ENCODE data around the gene ARSA. TPM values are rescaled to one million over a fixed set of nuclear protein-coding genes. Genes with fewer than 3 reads are reported as not detected.
"Not testable (repeated sequence)": the region's sequence is repeated elsewhere in the genome, so short reads cannot be mapped to it uniquely, and the experiment has no call there.

The ARSA gene
- total and polyA plus RNA-seq, 11 donors, result 16.7 to 40.5 (median 26.1) TPM

- Histone ChIP-seq H3K36me3 (no peaks in the 10 kb centered on the region), H3K27ac (peak overlapping the region; percentile 50 to 92 (median 76)), H3K4me1 (peaks cover 0 to 40% (median 11%) of the 10 kb centered on the region in 12 donors), H3K9me3 (no peaks in the 10 kb centered on the region), H3K27me3 (peaks cover 0 to 13% (median 0%) of the 10 kb centered on the region in 9 donors), H3K4me3 (peak overlapping the region in 1 of 12 donors; percentile 32)
- intact Hi-C loops (cut with DNase I), result loop anchor here in 1 of 10 donors (1.0 kb wide), 1 partner anchor 16 kb away; the partner anchor contains the start of gene SHANK3
- 48 to 62% (median 54%) methylated on average over 18 to 23 of the region's 23 CpGs for WGBS, 4 donors
- ATAC-seq, result peak; percentile 71 to 93 (median 85)
- TF ChIP-seq CTCF (IDR thresholded peaks at IDR 0.05) (no peak), POLR2A (IDR thresholded peaks at IDR 0.05) (no peak)
- DNase-seq, result peak in 4 of 5 donors; percentile 38 to 80 (median 74)
Measured at GRCh38 chr22:50656122-50657070, 28.4 kb upstream of the ARSA start.

DNA sequence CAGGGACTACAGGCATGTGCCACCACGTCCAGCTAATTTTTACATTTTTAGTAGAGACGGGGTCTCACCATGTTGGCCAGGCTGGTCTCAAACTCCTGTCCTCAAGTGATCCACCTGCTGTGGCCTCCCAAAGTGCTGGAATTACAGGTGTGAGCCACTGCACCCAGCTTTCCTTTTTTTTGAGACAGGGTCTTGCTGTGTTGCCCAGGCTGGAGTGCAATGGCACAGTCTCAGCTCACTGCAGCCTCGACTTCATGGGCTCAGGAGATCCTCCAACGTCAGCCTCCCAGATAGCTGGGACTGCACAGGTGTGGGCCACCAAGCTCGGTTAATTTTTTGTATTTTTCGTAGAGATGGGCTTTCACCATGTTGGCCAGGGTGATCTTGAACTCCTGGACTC lies 26.7 kb upstream of the ARSA start:
- H3K9me3 ChIP-seq; H3K4me3 ChIP-seq; H3K36me3 ChIP-seq; intact Hi-C loops (cut with DNase I); DNase-seq; ATAC-seq: not testable (repeated sequence)
- 87 to 92% (median 88%) methylated on average over 6 of the region's 6 CpGs for WGBS, 4 donors
- H3K27ac ChIP-seq, result peak overlapping the region in 5 of 12 donors; percentile 53 to 92 (median 81)
- H3K27me3 ChIP-seq, result peaks cover 0 to 13% (median 0%) of the 10 kb centered on the region in 9 donors
- peaks cover 0 to 40% (median 11%) of the 10 kb centered on the region in 12 donors for H3K4me1 ChIP-seq

DNA sequence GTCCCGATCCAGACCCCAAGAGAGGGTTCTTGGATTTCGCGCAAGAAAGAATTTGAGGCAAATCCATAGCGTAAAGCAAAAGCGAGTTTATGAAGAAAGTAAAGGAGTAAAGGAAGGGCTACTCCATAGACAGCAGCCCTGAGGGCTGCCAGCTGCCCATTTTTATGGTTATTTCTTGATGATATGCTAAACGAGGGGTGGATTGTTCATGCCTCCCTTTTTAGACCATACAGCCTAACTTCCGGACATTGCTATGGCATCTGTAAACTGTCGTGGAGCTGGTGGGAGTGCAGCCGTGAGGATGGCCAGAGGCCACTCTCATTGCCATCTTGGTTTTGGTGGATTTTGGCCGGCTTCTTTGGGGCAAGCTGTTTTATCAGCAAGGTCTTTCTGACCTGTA lies 25.3 kb upstream of the ARSA start:
- peaks cover 0 to 12% (median 4%) of the 10 kb centered on the region in 12 donors for H3K9me3 ChIP-seq
- H3K4me3 ChIP-seq, result no peak overlapping the region
- H3K36me3 ChIP-seq, result no peaks in the 10 kb centered on the region
- TF ChIP-seq POLR2A (IDR thresholded peaks at IDR 0.05) (no peak), CTCF (IDR thresholded peaks at IDR 0.05) (no peak)
- no peak for DNase-seq
- peaks cover 0 to 33% (median 11%) of the 10 kb centered on the region in 12 donors for H3K4me1 ChIP-seq
- peaks cover 0 to 13% (median 0%) of the 10 kb centered on the region in 9 donors for H3K27me3 ChIP-seq
- WGBS, 4 donors, result 90 to 93% (median 91%) methylated on average over 10 of the region's 10 CpGs
- ATAC-seq, result no peak
- no peak overlapping the region for H3K27ac ChIP-seq
- intact Hi-C loops (cut with DNase I), result no loop called here

GRCh38 chr22:50643821-50644101 lies 15.8 kb upstream of the ARSA start:
- H3K36me3 ChIP-seq; H3K4me3 ChIP-seq; H3K27ac ChIP-seq; intact Hi-C loops (cut with DNase I); DNase-seq; ATAC-seq: not testable (repeated sequence)
- H3K9me3 ChIP-seq, result peaks cover 0 to 11% (median under 1%) of the 10 kb centered on the region in 12 donors
- peaks cover 0 to 36% (median 8%) of the 10 kb centered on the region in 9 donors for H3K27me3 ChIP-seq
- peaks cover 0 to 18% (median 14%) of the 10 kb centered on the region in 12 donors for H3K4me1 ChIP-seq
- WGBS, 4 donors, result 54 to 83% (median 70%) methylated on average over 3 of the region's 3 CpGs

GRCh38 chr22:50643021-50643820 lies 15.3 kb upstream of the ARSA start:
- H3K36me3 ChIP-seq; H3K9me3 ChIP-seq; H3K4me3 ChIP-seq; ATAC-seq; DNase-seq; H3K27ac ChIP-seq; intact Hi-C loops (cut with DNase I): not testable (repeated sequence)
- peaks cover 0 to 36% (median 8%) of the 10 kb centered on the region in 9 donors for H3K27me3 ChIP-seq
- WGBS, 4 donors, result 91 to 96% (median 94%) methylated on average over 16 to 17 of the region's 17 CpGs
- peaks cover 0 to 18% (median 14%) of the 10 kb centered on the region in 12 donors for H3K4me1 ChIP-seq

All from heart left ventricle (tissue), 16 donors.